KMS-11 (cell line): ENCODE data around the gene RNASE11.
"Not testable (repeated sequence)": the region's sequence is repeated elsewhere in the genome, so short reads cannot be mapped to it uniquely, and the experiment has no call there.

Experiments used
- H2AFZ ChIP-seq: fragments of 200-600 bp; sonication (generic); 2 replicates; pipeline ENCODE4 v1.6.1; 2016; ENCODE audit warnings: antibody characterized with exemption, mixed run types, low read depth
- H3K27ac ChIP-seq: fragments of 200-600 bp; sonication (generic); 2 replicates; pipeline ENCODE4 v1.6.1; 2016; ENCODE audit warnings: mild to moderate bottlenecking, mixed run types
- H3K27me3 ChIP-seq: fragments of 200-600 bp; sonication (generic); 2 replicates; pipeline ENCODE4 v1.6.1; 2017; ENCODE audit warnings: mild to moderate bottlenecking, low read depth, mixed run types, moderate library complexity; ENCODE audit not compliant: insufficient read depth
- H3K36me3 ChIP-seq: fragments of 200-600 bp; sonication (generic); 2 replicates; pipeline ENCODE4 v1.6.1; 2017; ENCODE audit warnings: mild to moderate bottlenecking, mixed run types; ENCODE audit not compliant: insufficient read depth
- H3K4me1 ChIP-seq: fragments of 200-600 bp; sonication (generic); 2 replicates; pipeline ENCODE4 v1.6.1; 2016; ENCODE audit warnings: mild to moderate bottlenecking, low read depth, mixed run types; ENCODE audit not compliant: poor library complexity, severe bottlenecking
- H3K4me2 ChIP-seq: fragments of 200-600 bp; sonication (generic); 2 replicates; pipeline ENCODE4 v1.7.0; 2016; ENCODE audit warnings: mild to moderate bottlenecking, mixed run types
- H3K4me3 ChIP-seq: fragments of 200-600 bp; sonication (generic); IDR thresholded peaks from 2 replicates; pipeline ENCODE4 v1.6.1; 2017; ENCODE audit warnings: low read depth, low read length, mixed read lengths; ENCODE audit not compliant: insufficient read depth
- H3K79me2 ChIP-seq: fragments of 200-600 bp; sonication (generic); 2 replicates; pipeline ENCODE4 v1.6.1; 2016; ENCODE audit warnings: low read depth, mixed run types; ENCODE audit not compliant: insufficient read depth
- H3K9ac ChIP-seq: fragments of 200-600 bp; sonication (generic); 2 replicates; pipeline ENCODE4 v1.6.1; 2016; ENCODE audit warnings: mild to moderate bottlenecking, mixed run types
- H4K20me1 ChIP-seq: fragments of 200-600 bp; sonication (generic); 2 replicates; pipeline ENCODE4 v1.6.1; 2016; ENCODE audit warnings: mild to moderate bottlenecking, mixed run types; ENCODE audit not compliant: insufficient read depth
- TF ChIP-seq, protein P1 (sequence below): fragments of 200-600 bp; sonication (generic); conservative IDR thresholded peaks from 2 replicates; pipeline ENCODE4 v1.6.1; 2017; ENCODE audit warnings: low read depth, mild to moderate bottlenecking, antibody characterized with exemption, low read length, moderate library complexity, mixed read lengths

Gene RNASE11

DNA sequence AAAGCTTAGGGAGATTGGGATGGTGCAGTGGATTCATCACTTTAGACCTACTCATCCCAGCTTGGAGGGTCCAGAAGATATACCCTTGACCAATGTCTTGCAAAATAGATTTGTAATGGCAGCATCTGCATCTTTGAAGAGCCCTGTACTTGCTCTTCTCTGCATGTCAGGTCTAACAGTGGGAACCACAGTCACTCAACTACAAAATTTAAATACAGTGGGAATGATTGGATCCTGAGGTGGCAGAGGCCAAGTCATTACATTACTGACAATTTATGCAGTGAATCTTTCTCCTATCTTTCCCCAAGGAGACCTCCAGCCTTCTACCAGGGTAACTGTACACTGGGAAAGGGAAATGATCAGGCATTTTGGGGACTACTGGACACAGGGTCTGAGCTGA is 18.7 kb downstream of the RNASE11 start:
- Histone ChIP-seq H3K4me1 (no peaks in the 10 kb centered on the region), H4K20me1 (no peaks in the 10 kb centered on the region), H3K79me2 (no peaks in the 10 kb centered on the region), H3K27me3 (no peaks in the 10 kb centered on the region), H3K9ac (no peak overlapping the region), H2AFZ (no peak overlapping the region), H3K4me3 (no peak overlapping the region), H3K4me2 (no peak overlapping the region), H3K27ac (no peak overlapping the region), H3K36me3 (no peaks in the 10 kb centered on the region)
- TF ChIP-seq, protein P1, sequence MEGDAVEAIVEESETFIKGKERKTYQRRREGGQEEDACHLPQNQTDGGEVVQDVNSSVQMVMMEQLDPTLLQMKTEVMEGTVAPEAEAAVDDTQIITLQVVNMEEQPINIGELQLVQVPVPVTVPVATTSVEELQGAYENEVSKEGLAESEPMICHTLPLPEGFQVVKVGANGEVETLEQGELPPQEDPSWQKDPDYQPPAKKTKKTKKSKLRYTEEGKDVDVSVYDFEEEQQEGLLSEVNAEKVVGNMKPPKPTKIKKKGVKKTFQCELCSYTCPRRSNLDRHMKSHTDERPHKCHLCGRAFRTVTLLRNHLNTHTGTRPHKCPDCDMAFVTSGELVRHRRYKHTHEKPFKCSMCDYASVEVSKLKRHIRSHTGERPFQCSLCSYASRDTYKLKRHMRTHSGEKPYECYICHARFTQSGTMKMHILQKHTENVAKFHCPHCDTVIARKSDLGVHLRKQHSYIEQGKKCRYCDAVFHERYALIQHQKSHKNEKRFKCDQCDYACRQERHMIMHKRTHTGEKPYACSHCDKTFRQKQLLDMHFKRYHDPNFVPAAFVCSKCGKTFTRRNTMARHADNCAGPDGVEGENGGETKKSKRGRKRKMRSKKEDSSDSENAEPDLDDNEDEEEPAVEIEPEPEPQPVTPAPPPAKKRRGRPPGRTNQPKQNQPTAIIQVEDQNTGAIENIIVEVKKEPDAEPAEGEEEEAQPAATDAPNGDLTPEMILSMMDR, result no peak

DNA sequence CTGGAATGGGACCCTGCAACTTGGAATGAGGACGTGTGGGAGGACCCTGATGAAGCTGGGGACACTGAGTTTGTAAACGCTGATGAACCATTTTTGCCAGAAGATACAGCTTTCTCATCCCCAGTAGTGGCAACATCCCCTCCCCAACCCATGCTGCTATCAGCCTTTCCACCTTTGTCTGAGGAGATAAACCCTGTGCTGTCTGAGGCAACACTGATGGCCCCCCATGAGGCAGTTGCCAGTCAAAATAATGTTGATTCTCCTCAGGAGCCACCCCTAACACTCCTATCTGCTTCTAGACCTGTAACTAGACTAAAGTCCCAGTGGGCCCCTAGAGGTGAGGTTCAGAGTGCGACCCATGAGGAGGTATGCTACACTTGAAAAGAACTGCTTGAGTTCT is 19.4 kb downstream of the RNASE11 start:
- H3K27me3 ChIP-seq, result no peaks in the 10 kb centered on the region
- TF ChIP-seq, protein P1, result no peak
- no peak overlapping the region for H3K27ac ChIP-seq
- no peak overlapping the region for H3K4me3 ChIP-seq
- no peaks in the 10 kb centered on the region for H3K4me1 ChIP-seq
- H3K36me3 ChIP-seq, result no peaks in the 10 kb centered on the region
- H3K79me2 ChIP-seq, result no peaks in the 10 kb centered on the region
- H3K4me2 ChIP-seq, result no peak overlapping the region
- no peak overlapping the region for H2AFZ ChIP-seq
- H3K9ac ChIP-seq, result no peak overlapping the region
- no peaks in the 10 kb centered on the region for H4K20me1 ChIP-seq

DNA sequence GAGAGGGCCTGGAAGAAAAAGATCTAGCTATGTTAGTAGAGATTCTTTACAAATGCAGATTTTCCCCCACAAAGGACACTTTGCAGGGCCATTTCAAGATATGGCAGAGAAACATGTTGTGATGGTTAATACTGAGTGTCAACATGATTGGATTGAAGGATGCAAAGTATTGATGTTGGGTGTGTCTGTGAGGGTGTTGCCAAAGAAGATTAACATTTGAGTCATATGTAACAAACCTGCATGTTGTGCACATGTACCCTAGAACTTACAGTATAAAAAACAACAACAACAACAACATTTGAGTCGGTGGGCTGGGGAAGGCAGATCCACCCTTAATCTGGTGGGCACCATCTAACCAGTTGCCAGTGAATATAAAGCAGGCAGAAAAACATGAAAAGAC is 20.6 kb downstream of the RNASE11 start:
- H3K9ac ChIP-seq, H3K79me2 ChIP-seq, H2AFZ ChIP-seq, H3K4me1 ChIP-seq, H3K27me3 ChIP-seq, H4K20me1 ChIP-seq, H3K27ac ChIP-seq, H3K36me3 ChIP-seq, H3K4me3 ChIP-seq, H3K4me2 ChIP-seq: not testable (repeated sequence)

DNA sequence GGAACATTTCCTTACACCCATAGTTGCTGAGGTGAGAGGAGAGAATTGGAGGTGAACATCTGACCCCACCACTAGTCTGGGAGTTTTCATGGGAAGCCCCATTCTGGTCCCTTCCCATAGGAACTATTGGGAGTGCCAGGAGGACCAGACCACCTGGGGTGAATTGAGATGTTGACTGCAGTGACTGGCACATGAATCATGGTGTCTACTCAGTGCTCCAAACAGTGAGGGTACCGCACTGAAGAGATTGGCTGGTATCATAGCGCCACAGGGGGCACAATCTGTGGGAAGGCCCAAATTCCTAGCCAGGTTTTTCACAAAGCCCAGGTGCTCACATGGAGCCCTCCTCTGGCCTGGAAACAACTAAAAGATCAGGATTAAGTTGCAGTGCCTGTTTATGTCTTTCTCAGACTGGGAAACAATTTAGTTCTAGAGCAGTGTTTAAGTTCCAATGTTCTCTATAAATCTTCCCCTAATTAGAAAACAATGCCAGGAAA is 23.3 kb downstream of the RNASE11 start:
- Histone ChIP-seq H3K9ac (no peak overlapping the region), H3K4me1 (no peaks in the 10 kb centered on the region), H3K27me3 (no peaks in the 10 kb centered on the region), H4K20me1 (no peaks in the 10 kb centered on the region), H3K4me3 (no peak overlapping the region), H3K27ac (no peak overlapping the region), H3K4me2 (no peak overlapping the region), H2AFZ (no peak overlapping the region), H3K36me3 (no peaks in the 10 kb centered on the region), H3K79me2 (no peaks in the 10 kb centered on the region)
- TF ChIP-seq, protein P1, result no peak

DNA sequence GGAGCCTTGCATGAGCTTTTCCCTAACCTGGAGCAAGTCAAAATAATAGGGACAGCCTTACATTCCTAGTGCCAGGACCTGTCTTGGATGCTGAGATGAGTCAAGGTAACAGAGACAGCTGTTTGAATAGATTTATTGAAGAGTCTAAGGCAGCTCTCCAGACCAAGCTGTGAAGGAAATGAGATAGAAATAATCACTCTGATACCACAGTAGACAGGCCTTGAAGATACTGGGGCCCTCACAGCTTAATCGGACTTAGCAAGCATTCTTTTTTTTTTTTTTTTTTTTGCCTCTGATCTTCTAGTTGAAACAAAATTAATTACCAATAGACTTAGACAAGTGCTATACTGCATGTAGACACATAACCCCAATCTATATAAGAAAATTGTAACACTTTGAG is 23.8 kb downstream of the RNASE11 start:
- no peak overlapping the region for H3K4me2 ChIP-seq
- H3K79me2 ChIP-seq, result no peaks in the 10 kb centered on the region
- no peaks in the 10 kb centered on the region for H3K36me3 ChIP-seq
- no peaks in the 10 kb centered on the region for H3K4me1 ChIP-seq
- H3K27me3 ChIP-seq, result no peaks in the 10 kb centered on the region
- no peak overlapping the region for H3K4me3 ChIP-seq
- TF ChIP-seq, protein P1, result no peak
- H3K27ac ChIP-seq, result no peak overlapping the region
- H2AFZ ChIP-seq, result no peak overlapping the region
- no peak overlapping the region for H3K9ac ChIP-seq
- H4K20me1 ChIP-seq, result no peaks in the 10 kb centered on the region
